ENCODE measurements around the gene GGA1. TPM values are rescaled to one million over a fixed set of nuclear protein-coding genes. Genes with fewer than 3 reads are reported as not detected.

The GGA1 gene
- total and polyA plus RNA-seq, 10 of the 15 experiments (the other 5 are each of a cell fraction or from before 2014, with no cell fraction given): 1.4 to 79.4 (median 44.4) TPM

DNA sequence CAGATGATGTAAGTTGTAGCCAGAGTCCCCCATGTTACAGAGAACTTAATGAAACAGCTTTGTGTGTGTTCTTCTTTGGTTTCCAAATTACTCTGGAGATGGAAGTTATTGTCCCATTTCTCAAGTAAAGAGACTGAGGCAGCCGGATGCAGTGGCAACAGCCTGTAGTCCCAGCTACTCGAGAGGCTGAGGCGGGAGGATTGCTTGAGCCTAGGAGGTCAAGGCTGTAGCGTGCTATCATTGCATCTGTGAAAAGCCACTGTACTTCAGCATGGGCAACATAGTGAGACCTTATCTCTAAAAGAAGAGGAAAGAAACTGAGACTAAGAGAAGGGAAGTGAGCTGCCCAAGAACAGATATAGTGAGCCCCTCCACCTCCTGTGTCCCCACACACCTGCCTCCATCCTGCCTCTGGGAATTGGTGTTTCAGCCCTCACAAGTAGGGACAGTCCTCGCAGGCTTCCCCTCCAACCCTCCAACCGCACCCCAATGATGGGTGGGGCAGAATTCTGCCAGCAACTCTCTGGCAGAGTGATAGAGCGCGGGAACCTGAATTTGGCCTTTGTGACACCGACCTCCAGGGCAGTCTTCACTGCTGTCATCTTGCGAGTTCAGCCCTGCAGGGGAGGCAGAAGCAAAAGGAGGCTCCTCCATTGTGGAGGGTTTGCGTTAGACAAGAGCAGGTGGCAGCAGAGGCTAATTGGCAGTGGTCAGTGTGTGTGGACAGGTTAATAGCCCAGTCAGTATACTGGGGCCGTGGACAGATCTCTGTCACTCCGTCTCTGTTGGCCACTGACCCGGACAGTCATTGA, 51.5 kb downstream of the GGA1 start:
- peak overlapping the region; percentile 70 for H3K9ac ChIP-seq (ENCODE audit: control insufficient read depth, insufficient read depth, low read length)
- peak overlapping the region; percentile 82 for H3K4me3 ChIP-seq
- peaks cover 12% of the 10 kb centered on the region for H3K4me1 ChIP-seq (ENCODE audit: control insufficient read depth, insufficient read depth, low read length)
- 46% methylated on average over 14 of the region's 14 CpGs for WGBS (ENCODE audit: insufficient coverage, insufficient replicate concordance, low lambda C conversion rate, missing lambda C conversion rate)
- H3K36me3 ChIP-seq (ENCODE audit: control insufficient read depth in 2 of 2, insufficient read depth in 2 of 2, low read length in 1 of 2): peaks cover 0 to 2% of the 10 kb centered on the region in 2 experiments; a peak in 2 of 4 replicates
- ATAC-seq (no peak), FAIRE-seq (peak; percentile 64), DNase-seq (ENCODE audit: low read depth, low spot score) (no peak)
- H4K20me1 ChIP-seq (ENCODE audit: control insufficient read depth, insufficient read depth): no peaks in the 10 kb centered on the region
- RAD21 ChIA-PET (ENCODE audit: unreplicated experiment): interaction anchor here (0.8 to 9.1 kb wide), 14 partner anchors 11 to 203 kb away, joined by 3 to 173 read pairs (median 12); partner anchors contain the start of genes GGA1, LGALS1, NOL12 and SH3BP1
- in situ Hi-C loops (cut with MboI) (no loop called here), intact Hi-C loops (cut with micrococcal nuclease; ENCODE audit: unreplicated experiment) (loop anchor here (2.0 kb wide), 1 partner anchor 203 kb away; no protein-coding TSS in a partner anchor)
- POLR2A ChIA-PET: interaction anchor here (0.8 to 9.6 kb wide), 6 partner anchors 18 to 67 kb away, joined by 3 to 209 read pairs (median 6); partner anchors contain the start of genes LGALS1 and NOL12
- CTCF ChIA-PET: interaction anchor here (0.9 to 11.7 kb wide), 15 partner anchors 10 to 294 kb away, joined by 3 to 414 read pairs (median 8); partner anchors contain the start of genes C22orf23, GGA1, LGALS1 and NOL12
- no peaks in the 10 kb centered on the region for H3K27me3 ChIP-seq (replicated peaks in 1 of 2; ENCODE audit: control insufficient read depth in 2 of 2, insufficient read depth in 2 of 2, low read length in 1 of 2)
- SMC1A ChIA-PET (ENCODE audit: uncharacterized antibody, unreplicated experiment): interaction anchor here (1.2 to 7.9 kb wide), 8 partner anchors 12 to 147 kb away, joined by 3 to 157 read pairs (median 30); partner anchors contain the start of genes GCAT, GGA1, LGALS1 and NOL12
- H3K79me2 ChIP-seq (ENCODE audit: control insufficient read depth, insufficient read depth, low read length): peaks cover 51% of the 10 kb centered on the region
- peak overlapping the region; percentile 96 for H3K4me2 ChIP-seq (ENCODE audit: control insufficient read depth, insufficient read depth)
- no peaks in the 10 kb centered on the region for H3K9me3 ChIP-seq (replicated peaks; ENCODE audit: control insufficient read depth, insufficient read depth, low read length)
- H2AFZ ChIP-seq (ENCODE audit: control insufficient read depth, low read depth, low read length): no peak overlapping the region
- TSS peak; percentile 69 for BruUV-seq (replicated peaks)
- peak overlapping the region; percentile 64 for H3K27ac ChIP-seq (ENCODE audit: control insufficient read depth, insufficient read depth)
- TF ChIP-seq SPI1 (IDR thresholded peaks at IDR 0.05; ENCODE audit: borderline replicate concordance, insufficient read depth, low read depth, low read length): peak; percentile 51; the same call in 1 of the 2 replicates
- no peak for TF ChIP-seq HDGF (IDR thresholded peaks at IDR 0.05)
- peak; percentile 78; the same call in 1 of the 2 replicates for TF ChIP-seq DPF2 (IDR thresholded peaks at IDR 0.05)
- no peak for TF ChIP-seq NR2C2 (IDR thresholded peaks at IDR 0.05; ENCODE audit: borderline replicate concordance, control insufficient read depth, insufficient read length, low read depth)
- TF ChIP-seq SMAD1 (IDR thresholded peaks at IDR 0.05; ENCODE audit: low read depth, partially characterized antibody): no peak
- TF ChIP-seq HCFC1 (IDR thresholded peaks at IDR 0.05; ENCODE audit: low read length): no peak
- no peak for TF ChIP-seq NBN (IDR thresholded peaks at IDR 0.05)
- peak; percentile 23; the same call in 1 of the 2 replicates for TF ChIP-seq SMARCA5 (IDR thresholded peaks at IDR 0.05)
- no peak for TF ChIP-seq YY1 (IDR thresholded peaks at IDR 0.05; ENCODE audit: low read depth, low read length)
- TF ChIP-seq ZNF274 (IDR thresholded peaks at IDR 0.05; ENCODE audit: insufficient read depth, insufficient read length): no peak
- no peak for TF ChIP-seq BRCA1 (IDR thresholded peaks at IDR 0.05; ENCODE audit: low read depth, low read length)
- TF ChIP-seq RB1 (IDR thresholded peaks at IDR 0.05; ENCODE audit: borderline replicate concordance): no peak
- TF ChIP-seq KDM1A (IDR thresholded peaks at IDR 0.05; ENCODE audit: borderline replicate concordance): no peak
- peak; percentile 36; the same call in 1 of the 2 replicates for TF ChIP-seq NR2F1 (conservative IDR thresholded peaks at IDR 0.05)
- no peak for TF ChIP-seq ZNF687 (IDR thresholded peaks at IDR 0.05)
- TF ChIP-seq, protein P1, sequence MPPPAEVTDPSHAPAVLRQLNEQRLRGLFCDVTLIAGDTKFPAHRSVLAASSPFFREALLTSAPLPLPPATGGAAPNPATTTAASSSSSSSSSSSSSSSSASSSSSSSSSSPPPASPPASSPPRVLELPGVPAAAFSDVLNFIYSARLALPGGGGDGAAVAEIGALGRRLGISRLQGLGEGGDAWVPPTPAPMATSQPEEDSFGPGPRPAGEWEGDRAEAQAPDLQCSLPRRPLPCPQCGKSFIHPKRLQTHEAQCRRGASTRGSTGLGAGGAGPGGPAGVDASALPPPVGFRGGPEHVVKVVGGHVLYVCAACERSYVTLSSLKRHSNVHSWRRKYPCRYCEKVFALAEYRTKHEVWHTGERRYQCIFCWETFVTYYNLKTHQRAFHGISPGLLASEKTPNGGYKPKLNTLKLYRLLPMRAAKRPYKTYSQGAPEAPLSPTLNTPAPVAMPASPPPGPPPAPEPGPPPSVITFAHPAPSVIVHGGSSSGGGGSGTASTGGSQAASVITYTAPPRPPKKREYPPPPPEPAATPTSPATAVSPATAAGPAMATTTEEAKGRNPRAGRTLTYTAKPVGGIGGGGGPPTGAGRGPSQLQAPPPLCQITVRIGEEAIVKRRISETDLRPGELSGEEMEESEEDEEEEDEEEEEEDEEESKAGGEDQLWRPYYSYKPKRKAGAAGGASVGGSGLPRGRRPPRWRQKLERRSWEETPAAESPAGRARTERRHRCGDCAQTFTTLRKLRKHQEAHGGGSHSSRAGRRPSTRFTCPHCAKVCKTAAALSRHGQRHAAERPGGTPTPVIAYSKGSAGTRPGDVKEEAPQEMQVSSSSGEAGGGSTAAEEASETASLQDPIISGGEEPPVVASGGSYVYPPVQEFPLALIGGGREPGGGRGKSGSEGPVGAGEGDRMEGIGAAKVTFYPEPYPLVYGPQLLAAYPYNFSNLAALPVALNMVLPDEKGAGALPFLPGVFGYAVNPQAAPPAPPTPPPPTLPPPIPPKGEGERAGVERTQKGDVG (CRISPR knock-in tag; IDR thresholded peaks at IDR 0.05): no peak

Measured in GM12878 (cell line).